Right lobe of liver (tissue), 4 donors: ENCODE results near the gene IL1RL1.

Experiments
- POLR2A ChIP-seq: fragments of 450-650 bp; IDR thresholded peaks from one replicate; pipeline ENCODE4 v1.6.1; 2017; ENCODE audit warnings: antibody characterized with exemption, mild to moderate bottlenecking
- TF ChIP-seq, protein P1 (sequence below), 4 donors: fragments of 200-600 bp in 3 of 4; fragments of 450-650 bp in 1 of 4; IDR thresholded peaks; one replicate each; pipeline versions ENCODE4 v1.5.1 to v1.8.0; 2016 to 2022; ENCODE audit warnings: antibody characterized with exemption in 4 of 4, mild to moderate bottlenecking in 2 of 4
- donor health status: DM: no; HTN: no; CAD: no.
- donor health status: DM: no; HTN: no; CAD: no.
- donor health status: DM: no; HTN: yes; CAD: no.

DNA sequence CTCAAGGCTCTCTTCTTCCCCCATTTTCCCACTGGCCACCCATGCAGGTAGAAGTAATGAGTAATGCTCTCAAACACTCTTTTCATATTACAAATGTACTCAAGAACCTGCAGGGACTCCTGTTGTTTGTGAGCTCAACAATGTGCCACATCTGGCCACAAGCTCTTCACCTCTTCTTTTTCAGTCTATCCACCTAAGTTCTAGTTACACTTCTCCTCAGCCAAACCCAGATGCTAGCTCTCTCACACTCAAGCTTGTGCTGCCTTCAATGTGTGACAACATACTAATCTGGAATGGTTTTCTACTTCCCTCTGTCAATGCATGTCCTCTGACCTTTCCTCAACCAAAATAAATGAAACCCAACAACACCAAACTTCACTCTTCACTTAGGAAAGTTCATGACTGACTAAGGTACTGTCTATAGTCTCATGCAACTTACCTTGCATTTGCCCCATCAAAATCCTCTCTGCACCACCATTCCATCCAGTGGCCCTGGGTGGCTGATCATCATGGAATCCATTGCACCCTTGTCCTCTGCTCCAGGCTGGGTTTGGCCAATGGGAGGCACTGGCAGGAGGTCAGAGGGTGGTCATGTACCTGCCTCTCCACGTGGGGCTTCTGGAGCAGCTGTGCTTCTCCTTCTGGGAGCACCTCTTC lies 38.9 kb downstream of the IL1RL1 start:
- TF ChIP-seq, protein P1, sequence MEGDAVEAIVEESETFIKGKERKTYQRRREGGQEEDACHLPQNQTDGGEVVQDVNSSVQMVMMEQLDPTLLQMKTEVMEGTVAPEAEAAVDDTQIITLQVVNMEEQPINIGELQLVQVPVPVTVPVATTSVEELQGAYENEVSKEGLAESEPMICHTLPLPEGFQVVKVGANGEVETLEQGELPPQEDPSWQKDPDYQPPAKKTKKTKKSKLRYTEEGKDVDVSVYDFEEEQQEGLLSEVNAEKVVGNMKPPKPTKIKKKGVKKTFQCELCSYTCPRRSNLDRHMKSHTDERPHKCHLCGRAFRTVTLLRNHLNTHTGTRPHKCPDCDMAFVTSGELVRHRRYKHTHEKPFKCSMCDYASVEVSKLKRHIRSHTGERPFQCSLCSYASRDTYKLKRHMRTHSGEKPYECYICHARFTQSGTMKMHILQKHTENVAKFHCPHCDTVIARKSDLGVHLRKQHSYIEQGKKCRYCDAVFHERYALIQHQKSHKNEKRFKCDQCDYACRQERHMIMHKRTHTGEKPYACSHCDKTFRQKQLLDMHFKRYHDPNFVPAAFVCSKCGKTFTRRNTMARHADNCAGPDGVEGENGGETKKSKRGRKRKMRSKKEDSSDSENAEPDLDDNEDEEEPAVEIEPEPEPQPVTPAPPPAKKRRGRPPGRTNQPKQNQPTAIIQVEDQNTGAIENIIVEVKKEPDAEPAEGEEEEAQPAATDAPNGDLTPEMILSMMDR (IDR thresholded peaks at IDR 0.05) = no peak
- no peak for TF ChIP-seq POLR2A
